AG04450 (cell line): ENCODE data around the gene KCNQ2. TPM values are rescaled to one million over a fixed set of nuclear protein-coding genes. Genes with fewer than 3 reads are reported as not detected.

Source experiments
- CTCF ChIA-PET: fragments of 300-600, 350-600 bp; formaldehyde crosslinking; extraction: SDS; loops from one replicate; lab custom pipeline; 2022; ENCODE audit warnings: antibody characterized with exemption, inconsistent platforms; lab: Charles Lee
- POLR2A ChIA-PET: fragments of 350-600 bp; formaldehyde crosslinking; extraction: SDS; loops from one replicate; lab custom pipeline; 2021; ENCODE audit warnings: antibody characterized with exemption, inconsistent platforms; lab: Yijun Ruan, JAX
- DNase-seq: peaks from one replicate; pipeline ENCODE4 v3.0.0-alpha.2; 2011; ENCODE audit warnings: low read depth, low spot score
- H3K27ac ChIP-seq: one replicate; pipeline ENCODE4 v1.5.1; 2012; ENCODE audit warnings: low read depth, low read length, control low read depth
- H3K27me3 ChIP-seq: one replicate; pipeline ENCODE4 v1.6.0; 2012; ENCODE audit warnings: low read length; ENCODE audit not compliant: control insufficient read depth, insufficient read depth
- H3K4me3 ChIP-seq: 2 replicates; pipeline ENCODE4 v1.5.1; 2011; ENCODE audit warnings: mild to moderate bottlenecking, low read depth, low read length, control low read depth
- H3K9me3 ChIP-seq: 2 replicates; pipeline ENCODE4 v1.5.1; 2012; ENCODE audit warnings: low read length; ENCODE audit not compliant: control insufficient read depth, insufficient read depth
- CTCF ChIP-seq: IDR thresholded peaks from 2 replicates; pipeline ENCODE4 v1.5.1; 2011; ENCODE audit warnings: low read depth, low read length, control low read depth, inconsistent platforms
- polyA plus RNA-seq: library from polyadenylated mRNA; depleted of rRNA; stranded (reverse); fragments of >200 nt; gene quantifications from 2 replicates; pipeline ENCODE4 v1.2.3, GENCODE V29; 2011

KCNQ2 gene
- polyA plus RNA-seq, 1 experiment = not detected

GRCh38 chr20:63415647-63416391, 56.6 kb downstream of the KCNQ2 start:
- CTCF ChIA-PET = no interaction called here
- H3K9me3 ChIP-seq = no peaks in the 10 kb centered on the region; the same call in 1 of the 2 replicates
- no peak overlapping the region for H3K4me3 ChIP-seq
- H3K27me3 ChIP-seq = peaks cover 20% of the 10 kb centered on the region
- no peak for DNase-seq
- TF ChIP-seq CTCF = no peak
- POLR2A ChIA-PET = no interaction called here
- no peak overlapping the region for H3K27ac ChIP-seq

- ChIA-PET POLR2A (no interaction called here), CTCF (no interaction called here)
- Histone ChIP-seq H3K9me3 (no peaks in the 10 kb centered on the region; the same call in 1 of the 2 replicates), H3K4me3 (no peak overlapping the region), H3K27me3 (peaks cover 24% of the 10 kb centered on the region), H3K27ac (no peak overlapping the region)
- DNase-seq = no peak
- TF ChIP-seq CTCF = no peak
These were observed 57.6 kb downstream of the KCNQ2 start for GRCh38 chr20:63414720-63415430.

GRCh38 chr20:63413963-63414684, 58.3 kb downstream of the KCNQ2 start:
- Histone ChIP-seq H3K9me3 (no peaks in the 10 kb centered on the region; the same call in 1 of the 2 replicates), H3K27me3 (peaks cover 24% of the 10 kb centered on the region), H3K4me3 (no peak overlapping the region), H3K27ac (no peak overlapping the region)
- no peak for TF ChIP-seq CTCF
- ChIA-PET POLR2A (no interaction called here), CTCF (no interaction called here)
- no peak for DNase-seq

- POLR2A ChIA-PET = no interaction called here
- CTCF ChIA-PET = no interaction called here
- DNase-seq = no peak
- Histone ChIP-seq H3K27me3 (peaks cover 24% of the 10 kb centered on the region), H3K9me3 (no peaks in the 10 kb centered on the region; the same call in 1 of the 2 replicates), H3K4me3 (no peak overlapping the region), H3K27ac (no peak overlapping the region)
- no peak for TF ChIP-seq CTCF
These were observed 59.1 kb downstream of the KCNQ2 start for GRCh38 chr20:63413323-63413722.
